ENCODE results near the gene CHRNA1.

GRCh38 chr2:174787487-174788205 is 23.4 kb upstream of the CHRNA1 start:
- TF ChIP-seq, protein P1, sequence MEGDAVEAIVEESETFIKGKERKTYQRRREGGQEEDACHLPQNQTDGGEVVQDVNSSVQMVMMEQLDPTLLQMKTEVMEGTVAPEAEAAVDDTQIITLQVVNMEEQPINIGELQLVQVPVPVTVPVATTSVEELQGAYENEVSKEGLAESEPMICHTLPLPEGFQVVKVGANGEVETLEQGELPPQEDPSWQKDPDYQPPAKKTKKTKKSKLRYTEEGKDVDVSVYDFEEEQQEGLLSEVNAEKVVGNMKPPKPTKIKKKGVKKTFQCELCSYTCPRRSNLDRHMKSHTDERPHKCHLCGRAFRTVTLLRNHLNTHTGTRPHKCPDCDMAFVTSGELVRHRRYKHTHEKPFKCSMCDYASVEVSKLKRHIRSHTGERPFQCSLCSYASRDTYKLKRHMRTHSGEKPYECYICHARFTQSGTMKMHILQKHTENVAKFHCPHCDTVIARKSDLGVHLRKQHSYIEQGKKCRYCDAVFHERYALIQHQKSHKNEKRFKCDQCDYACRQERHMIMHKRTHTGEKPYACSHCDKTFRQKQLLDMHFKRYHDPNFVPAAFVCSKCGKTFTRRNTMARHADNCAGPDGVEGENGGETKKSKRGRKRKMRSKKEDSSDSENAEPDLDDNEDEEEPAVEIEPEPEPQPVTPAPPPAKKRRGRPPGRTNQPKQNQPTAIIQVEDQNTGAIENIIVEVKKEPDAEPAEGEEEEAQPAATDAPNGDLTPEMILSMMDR (IDR thresholded peaks at IDR 0.05), result no peak
- TF ChIP-seq GABPA (IDR thresholded peaks at IDR 0.05; ENCODE audit: low read depth) (no peak), POLR2AphosphoS5 (IDR thresholded peaks at IDR 0.05; ENCODE audit: low read depth, low read length) (peak; percentile 88), YY1 (IDR thresholded peaks at IDR 0.05; ENCODE audit: low read depth) (no peak)
- TF ChIP-seq, protein P2, sequence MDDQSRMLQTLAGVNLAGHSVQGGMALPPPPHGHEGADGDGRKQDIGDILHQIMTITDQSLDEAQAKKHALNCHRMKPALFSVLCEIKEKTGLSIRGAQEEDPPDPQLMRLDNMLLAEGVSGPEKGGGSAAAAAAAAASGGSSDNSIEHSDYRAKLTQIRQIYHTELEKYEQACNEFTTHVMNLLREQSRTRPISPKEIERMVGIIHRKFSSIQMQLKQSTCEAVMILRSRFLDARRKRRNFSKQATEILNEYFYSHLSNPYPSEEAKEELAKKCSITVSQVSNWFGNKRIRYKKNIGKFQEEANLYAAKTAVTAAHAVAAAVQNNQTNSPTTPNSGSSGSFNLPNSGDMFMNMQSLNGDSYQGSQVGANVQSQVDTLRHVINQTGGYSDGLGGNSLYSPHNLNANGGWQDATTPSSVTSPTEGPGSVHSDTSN (IDR thresholded peaks at IDR 0.05), result peak; percentile 50
